Embryonic facial prominence (tissue), 1 donor: ENCODE data around the gene VCL.
"Not testable (repeated sequence)": the region's sequence is repeated elsewhere in the genome, so short reads cannot be mapped to it uniquely, and the experiment has no call there.

Experiments used
- DNase-seq: peaks from one replicate; pipeline ENCODE4 v3.0.0-alpha.2; 2016; ENCODE audit errors: extremely low spot score

Gene VCL

DNA sequence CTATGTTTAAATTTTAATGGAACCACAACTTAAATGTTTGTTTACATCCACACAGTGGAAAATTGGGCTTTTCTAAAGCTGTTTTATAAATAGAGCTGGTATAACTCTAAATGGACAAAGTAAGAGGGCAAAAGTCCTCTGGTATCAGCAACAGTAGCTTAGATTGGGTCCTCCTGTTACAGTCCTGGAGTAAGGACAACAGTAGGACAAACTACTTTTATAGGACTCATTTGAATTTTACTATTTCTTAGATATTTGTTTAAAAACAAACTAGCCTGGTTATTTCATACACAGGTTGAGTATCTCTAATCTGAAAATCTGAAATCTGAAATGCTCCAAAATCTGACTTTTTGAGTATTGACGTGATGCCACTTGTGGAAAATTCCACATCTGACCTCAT is 8.4 kb downstream of the VCL start:
- DNase-seq, result no peak

DNA sequence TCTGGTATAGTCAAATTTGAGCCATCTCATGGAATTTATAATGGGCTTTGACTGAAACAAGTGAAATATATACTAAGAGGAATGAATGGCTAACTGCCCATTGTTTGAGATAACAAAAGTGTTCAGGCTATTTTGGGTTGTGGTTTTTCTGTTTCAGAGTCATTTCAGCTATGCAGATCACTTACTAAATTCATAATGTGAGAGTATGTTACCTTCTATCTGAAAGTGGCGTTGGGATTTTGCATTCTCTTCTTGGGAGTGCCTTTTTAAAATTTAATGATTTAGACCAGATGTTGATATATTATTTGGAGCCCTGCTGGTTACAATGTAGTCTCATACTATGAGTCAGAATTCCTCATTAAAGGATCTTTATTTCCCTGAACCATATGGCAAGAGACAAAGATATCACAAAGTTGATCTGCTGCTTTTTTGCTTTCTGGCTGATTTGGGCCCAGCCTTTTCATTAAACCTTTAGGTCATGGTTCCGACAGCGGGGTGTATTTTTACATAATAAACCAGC is 10.4 kb downstream of the VCL start:
- no peak for DNase-seq

DNA sequence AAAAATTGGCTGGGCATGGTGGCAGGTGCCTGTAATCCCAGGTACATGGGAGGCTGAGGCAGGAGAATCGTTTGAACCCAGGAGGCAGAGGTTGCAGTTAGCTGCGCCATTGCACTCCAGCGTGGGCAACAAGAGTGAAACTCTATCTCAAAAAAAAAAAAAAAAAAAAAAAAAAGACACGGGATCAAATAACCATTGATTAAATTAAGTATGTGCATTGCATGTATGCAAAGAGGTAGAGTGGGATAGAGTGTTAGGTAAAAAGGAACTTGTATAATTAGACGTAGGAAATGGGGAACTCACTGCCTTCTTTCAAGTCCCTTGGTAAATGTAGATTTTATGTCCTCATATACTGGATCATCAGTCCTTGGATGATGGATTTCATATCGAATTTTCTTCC is 13.1 kb downstream of the VCL start:
- no peak for DNase-seq

DNA sequence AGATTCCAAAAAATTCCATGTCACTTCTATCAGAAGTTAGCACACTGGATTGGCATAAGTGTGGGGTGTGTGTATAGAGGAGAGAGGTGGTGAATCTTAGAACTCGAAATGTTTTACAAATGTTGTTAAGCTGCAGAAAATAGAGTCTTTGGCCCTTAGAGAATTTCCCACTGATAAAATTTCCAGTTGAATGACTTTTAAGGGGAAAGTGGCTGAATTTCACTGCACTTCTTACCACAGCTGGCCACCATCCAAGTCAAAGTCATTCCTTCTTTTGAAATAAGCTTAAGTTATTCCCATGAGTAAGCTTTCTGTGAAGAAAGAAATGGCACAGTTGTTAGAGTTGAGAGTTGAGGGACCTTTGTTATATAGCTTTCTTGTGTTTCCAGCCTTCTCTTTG is 13.9 kb downstream of the VCL start:
- no peak for DNase-seq

DNA sequence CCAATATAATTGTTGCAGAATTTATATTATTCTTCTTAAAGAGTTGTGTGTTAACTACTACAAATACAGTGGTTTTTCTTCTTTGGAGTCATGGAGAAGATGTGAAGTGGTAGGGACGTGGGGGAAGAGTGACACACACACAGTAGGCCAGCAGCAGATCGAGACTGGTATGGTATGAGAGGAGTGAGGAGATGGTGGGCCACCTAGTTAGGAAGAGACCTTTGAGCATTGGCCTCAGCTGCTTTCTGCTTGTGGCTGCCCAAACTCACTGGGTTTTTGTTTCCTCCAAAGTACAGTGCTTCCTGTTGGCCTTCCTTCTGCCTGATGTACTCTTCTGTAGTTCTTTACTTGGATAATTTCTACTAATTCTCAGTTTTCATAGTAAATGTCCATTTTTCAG is 14.6 kb downstream of the VCL start:
- DNase-seq, result no peak

DNA sequence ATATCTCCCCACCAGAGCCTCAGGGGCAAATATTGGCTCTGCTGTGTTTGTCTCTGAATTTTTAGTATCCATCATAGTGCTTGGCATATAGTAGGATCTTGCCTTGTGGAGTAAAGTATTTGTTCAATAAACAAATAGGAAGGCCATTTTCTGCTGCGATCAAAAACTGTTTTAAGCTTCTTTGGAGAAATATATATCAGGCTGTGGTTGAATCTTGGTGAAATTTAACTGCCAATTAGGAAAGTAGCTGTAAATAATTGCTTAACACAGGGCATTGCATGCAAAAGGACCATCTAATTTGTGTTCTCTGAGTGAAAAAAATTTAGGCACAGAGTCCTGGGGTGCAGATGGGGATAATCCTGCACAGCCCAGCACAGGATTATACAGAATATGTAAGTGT is 15.1 kb downstream of the VCL start:
- no peak for DNase-seq

DNA sequence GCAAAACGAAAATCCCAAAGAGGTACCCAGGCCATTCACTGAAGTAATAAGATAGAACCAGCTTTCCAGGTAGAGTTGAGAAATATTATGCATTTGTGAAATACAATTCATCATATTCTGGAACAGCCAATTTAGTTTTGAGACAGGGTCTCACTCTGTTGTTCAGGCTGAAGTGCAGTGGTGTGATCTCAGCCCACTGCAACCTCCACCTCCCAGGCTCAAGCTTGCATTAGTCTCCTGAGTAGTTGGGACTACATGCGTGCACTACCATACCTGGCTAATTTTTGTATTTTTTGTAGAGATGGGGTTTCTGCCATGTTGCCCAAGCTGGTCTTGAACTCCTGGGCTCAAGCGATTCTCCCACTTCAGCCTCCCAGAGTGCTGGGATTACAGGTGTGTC is 16.7 kb downstream of the VCL start:
- not testable (repeated sequence) for DNase-seq

DNA sequence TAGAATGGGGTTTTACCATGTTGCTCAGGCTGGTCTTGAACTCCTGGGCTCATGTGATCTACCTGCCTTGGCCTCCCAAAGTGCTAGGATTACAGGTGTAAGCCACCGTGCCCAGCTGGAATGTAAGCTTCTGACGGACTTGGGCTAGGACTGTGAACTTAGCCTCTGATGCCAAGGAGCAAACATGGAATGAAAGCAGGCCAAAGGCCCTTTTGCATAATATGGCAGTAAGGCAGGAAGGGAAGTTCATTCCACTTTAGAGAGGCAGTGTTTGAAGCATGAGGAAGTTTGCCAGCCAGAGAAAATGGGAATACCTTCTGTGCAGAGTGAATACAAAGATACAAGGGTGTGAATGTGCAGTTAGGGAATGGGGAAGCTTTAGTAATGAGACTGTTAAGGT is 20.3 kb downstream of the VCL start:
- DNase-seq, result no peak

DNA sequence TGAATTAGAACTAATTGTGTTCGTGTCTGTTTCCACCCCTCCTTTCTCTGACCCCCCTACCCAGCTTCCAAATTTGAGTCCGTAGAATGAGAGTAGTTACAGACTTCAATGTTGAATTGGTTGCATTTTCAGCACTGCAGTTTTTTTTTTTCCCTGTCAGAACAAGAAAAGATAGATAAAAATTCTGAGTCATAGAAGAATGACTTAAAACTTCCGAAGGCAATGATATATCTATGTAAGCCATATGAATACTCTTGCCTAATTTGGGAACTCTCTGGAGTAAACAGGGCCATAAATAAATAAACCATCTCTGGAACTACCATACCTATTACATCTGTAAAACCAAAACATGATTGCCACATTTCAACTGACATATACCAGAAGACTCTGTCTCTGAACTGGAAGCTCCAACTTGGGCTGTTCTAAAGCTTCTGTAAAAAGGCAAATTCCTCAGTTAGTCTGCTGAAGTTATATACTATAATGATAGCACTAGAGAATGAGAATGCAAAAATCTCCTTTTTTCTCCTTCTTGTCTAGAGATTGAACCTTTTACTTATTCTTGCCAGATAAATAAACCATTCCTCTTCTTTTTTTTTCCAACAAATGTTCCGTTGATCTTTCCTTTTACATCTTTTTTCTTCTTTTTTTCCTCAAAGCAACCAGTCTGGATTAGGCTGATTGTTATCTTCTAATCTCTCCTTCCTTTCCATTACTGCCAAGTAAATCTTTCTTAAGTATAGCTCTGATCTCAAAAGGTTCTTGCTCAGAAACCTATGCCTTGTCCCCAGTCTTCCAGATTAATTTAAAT is 23.5 kb downstream of the VCL start:
- no peak for DNase-seq

DNA sequence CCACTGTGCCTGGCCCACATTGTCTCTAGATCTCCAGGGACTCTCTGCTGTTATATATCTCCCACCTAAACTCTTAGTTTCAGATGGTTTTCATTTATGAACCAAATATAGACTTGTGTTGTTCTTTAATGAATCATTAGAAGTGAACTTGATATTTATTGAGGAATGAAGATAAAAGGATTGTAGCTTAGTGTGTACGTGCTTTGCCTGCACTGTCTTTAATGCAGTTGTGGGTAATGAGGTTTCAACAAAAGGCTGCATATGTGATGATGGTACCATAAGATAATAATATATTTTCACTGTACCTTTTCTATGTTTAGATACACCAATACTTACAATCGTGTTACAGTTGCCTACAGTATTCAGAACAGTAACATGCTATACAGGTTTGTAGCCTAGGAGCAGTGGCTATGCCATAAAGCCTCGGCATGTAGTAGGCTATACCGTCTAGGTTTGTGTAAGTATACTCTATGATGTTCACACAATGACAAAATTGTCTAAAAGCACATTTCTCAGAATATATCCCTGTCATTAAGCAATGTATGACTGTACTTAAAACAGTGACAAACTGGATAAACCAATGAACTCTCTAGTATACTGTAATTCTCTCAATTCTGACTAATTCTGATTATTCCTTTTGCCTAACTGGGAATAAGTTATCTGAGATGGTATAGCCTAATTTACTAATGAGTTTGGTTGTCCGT is 25.2 kb downstream of the VCL start:
- no peak for DNase-seq

DNA sequence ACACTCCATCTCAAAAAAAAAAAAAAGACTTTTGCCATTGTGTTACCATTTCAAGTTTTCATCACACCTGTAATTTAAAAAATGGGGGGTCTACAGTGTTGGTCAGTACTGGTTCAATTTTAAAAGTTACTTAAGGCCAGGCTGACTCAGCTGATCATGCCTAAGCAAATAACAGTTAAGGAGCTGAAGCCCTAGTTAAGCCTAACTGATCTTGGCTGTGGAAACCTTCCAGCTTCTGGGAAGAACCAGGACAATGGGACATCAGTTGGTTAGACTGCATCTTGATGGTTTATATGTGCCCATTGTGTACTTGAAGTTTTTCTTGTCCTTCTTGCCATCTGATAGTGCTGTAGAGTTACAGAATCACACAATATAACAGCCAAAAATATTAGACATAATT is 26.7 kb downstream of the VCL start:
- DNase-seq, result no peak

DNA sequence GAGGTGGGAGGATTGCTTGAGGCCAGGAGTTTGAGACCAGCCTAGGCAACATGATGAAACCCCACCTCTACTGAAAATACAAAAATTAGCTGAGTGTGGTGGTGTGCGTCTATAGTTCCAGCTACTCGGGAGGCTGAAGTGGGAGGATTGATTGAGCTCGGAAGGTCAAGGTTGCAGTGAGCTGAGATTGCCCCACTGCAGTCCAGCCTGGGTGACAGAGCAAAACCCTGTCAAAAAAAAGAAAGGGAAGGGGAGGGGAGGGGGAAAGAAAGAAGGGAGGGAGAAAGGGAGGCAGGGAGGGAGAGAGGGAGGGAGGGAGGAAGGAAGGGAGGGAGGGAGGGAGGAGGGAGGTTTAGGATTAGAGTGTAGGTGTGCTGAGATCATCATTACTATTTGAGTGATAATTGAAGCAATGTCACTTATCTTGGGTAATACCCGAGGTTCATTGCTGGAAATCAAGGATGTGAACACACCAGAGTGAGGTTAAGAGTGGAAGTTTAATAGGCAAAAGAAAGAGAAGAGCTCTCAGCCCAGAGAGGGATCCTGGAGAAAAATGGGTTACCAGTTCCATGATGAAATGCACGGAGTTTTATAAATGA is 27.6 kb downstream of the VCL start:
- DNase-seq, result no peak

DNA sequence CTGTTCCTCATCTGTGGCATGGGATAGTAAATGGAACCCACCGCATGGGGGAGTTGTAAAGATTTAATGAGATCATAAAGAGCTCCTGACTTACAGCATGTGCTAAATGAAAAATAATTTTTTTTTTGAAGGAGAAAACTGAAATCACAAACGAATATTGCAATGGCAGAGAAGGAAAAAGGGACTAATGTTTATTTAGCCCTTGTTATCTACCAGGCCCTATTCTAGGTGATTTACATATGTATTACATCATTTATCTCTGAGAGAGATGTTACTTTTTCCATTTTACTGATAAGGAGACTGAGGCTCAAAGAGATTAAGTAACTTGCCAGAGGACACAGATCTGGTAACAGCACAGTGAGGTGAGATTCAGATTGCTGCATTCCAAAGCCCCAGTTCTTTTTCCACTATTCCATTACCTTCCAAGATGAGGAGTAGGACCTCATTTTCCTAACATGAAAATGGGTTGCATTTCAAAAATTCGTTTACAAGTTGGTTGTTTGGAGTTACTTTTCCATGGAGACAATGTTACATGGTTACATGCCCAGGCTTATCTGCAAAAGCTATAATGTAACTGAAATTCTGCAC is 28.6 kb downstream of the VCL start:
- DNase-seq, result no peak

DNA sequence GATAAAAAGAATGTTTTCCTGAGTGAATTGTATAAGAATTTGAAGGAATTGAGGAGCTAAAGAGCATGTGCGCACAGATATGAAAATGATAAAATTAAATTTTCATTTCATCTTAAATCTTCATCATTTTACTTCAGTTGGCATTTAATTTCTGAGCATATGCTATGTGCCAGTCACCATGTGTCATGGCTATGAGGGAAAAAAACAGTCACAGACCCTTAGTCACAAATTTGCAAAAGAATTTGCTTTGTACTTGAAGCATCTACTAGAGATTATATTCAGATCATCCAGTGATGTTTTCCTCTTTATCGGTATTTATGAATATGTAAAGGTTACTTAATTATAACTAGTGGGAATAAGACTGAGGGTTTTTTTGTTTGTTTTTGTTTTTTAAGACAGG is 29.8 kb downstream of the VCL start:
- no peak for DNase-seq

DNA sequence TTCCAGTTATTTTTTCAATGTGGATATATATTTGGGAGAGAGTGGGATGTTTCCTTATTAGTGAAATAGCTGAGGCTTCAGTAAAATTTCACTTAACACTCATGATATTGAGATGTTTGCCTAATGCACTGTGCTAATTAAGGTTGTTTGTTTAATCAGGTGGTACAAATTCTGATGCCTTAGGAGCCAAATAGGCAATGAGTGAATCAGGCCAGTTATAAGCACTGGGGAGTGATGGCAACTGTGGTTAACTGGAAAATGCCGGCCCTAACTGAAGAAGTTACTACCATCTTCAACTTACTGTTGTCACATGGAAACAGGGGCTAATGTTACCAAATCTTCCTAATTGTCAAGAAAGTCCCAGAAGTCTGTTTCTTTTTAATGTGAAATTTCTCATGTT is 32.0 kb downstream of the VCL start:
- no peak for DNase-seq

DNA sequence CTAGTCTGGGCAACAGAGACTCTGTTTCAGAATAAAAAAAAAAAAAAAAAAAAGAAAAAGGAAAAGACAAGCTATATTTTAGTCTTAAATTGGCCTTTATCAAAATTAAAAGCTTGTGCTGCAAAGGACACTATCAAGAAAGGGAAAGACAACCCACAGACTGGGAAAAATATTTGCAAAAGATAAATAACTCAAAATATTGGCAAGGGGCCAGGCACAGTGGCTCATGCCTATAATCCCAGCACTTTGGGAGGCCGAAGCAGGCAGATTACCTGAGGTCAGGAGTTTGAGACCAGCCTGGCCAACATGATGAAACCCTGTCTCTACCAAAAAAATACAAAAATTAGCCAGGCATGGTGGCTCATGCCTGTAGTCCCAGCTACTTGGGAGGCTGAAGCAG is 34.3 kb downstream of the VCL start:
- DNase-seq, result not testable (repeated sequence)

DNA sequence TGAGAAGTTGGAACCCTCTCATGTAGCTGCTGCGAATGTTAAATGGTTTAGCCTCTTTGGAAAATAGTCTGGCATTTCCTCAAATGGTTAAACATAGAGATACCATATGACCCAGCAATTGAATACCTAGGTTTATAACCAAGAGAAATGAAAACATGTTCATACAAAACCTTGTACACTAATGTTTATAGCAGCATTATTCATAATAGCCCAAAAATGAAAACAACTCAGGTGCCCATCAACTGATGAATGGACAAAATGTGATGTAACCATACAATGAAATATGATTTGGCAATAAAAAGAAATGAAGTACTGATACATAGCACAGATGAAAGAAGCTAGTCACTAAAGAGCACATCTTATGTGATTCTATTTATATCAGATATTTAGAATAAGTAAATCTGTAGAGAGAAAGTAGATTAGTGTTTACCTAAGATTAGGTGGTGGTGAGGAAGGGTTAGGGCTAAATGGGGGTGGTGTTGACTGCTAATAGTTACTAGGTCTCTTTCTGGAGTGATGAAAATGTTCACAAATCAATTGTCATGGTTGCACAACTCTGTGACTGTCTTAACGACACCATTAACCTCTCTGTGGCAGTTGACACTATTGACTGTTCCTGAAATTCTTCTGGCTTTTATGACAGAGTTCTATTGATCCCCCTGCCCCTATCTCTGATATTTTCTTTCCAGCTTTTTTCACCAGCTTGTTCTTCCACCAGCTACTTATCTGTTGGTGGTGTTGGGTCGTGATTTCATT is 35.2 kb downstream of the VCL start:
- no peak for DNase-seq

DNA sequence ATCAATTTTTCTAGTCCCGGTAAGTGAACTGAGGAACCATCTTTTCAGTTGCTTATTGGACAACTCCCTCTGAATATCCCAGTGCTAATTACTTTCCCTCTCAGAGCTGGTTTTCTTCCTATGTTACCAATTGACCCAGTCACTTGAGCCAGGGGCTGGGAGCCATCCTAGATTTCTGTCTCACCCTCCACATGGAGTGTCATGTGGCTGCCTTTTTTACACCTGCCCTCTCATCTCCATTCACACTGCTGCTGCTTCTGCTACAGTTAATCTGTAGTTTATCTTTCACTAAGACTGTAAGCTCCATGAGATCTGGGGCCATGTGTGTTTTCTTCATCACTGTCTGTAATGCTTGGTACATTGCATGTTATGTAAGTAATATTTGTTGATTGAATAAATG is 35.8 kb downstream of the VCL start:
- DNase-seq, result no peak

DNA sequence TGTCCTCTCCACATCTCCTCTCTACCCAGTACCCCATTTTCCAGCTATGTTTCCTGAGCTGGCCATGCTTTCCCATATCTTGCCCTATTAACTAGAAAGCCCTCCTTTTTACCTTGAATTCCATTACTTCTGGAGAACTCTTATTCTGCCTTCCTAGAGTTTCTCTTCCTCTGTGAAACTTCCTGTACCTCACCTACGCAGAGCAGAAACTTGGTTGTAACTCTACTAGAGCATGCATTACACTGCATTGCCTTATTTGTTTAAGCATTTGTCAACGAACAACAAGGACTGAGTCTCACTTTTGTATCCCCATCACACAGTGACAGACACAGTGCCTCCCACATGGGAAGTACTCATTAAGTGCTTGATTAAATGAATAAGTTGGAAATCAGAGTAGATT is 36.4 kb downstream of the VCL start:
- no peak for DNase-seq

DNA sequence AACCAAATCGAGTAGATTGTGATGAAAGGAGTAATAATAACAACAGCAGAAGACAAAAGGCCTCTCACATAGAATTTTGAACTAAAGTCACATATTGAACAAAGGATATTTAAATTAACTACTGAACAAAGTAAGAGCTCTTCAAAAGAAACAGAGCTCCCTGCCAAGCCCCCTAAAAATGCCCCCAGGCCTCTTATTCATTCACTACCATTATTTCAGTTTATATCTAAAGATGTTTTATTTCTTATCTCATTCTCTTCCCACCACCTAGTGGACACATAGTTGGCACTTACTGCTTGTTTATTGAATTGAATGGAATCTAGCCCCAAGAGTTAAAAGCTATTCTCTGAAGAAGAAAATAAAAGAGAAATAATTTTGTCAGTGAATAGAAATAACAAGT is 37.4 kb downstream of the VCL start:
- no peak for DNase-seq

DNA sequence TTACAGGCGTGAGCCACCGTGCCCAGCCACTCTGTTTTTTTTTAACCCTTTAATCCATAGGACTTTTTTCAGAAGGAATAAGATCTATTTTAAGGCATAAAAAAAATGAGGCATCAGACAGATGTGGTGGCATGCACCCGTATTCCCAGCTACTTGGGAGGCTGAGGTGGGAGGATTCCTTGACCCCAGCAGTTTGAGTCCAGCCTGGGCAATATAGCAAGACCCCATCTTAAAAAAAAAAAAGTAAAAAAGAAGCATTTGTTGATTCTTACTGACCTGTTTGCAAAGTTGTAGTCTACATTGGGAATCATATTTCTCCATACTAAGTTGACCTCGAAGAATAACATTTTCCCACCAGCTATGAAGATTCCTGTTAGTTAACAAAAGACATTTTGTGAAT is 38.6 kb downstream of the VCL start:
- DNase-seq, result no peak
